OCI-LY7 (cell line): ENCODE data around the gene TMC4. TPM values are rescaled to one million over a fixed set of nuclear protein-coding genes. Genes with fewer than 3 reads are reported as not detected.

Experiments used
- BruUV-seq: library from RNA; stranded (reverse); fragments of 400-500 nt; replicated peaks from 2 replicates; lab custom pipeline; 2021; lab: Mats Ljungman, UMichigan
- CTCF ChIA-PET: fragments of 300-600 bp; sonication (Branson Sonifier 250); formaldehyde crosslinking; loops from one replicate; lab custom pipeline; 2022; ENCODE audit warnings: antibody characterized with exemption; ENCODE audit not compliant: unreplicated experiment; lab: Charles Lee
- POLR2A ChIA-PET: fragments of 300-600 bp; sonication (Branson Sonifier 250); formaldehyde crosslinking; loops from one replicate; lab custom pipeline; 2022; ENCODE audit warnings: antibody characterized with exemption; lab: Charles Lee
- DNase-seq: peaks from one replicate; pipeline ENCODE4 v3.0.0-alpha.2; 2015; ENCODE audit warnings: low spot score
- H2AFZ ChIP-seq: fragments of 200-600 bp; sonication (generic), shearing (Covaris generic); 2 replicates; pipeline ENCODE4 v1.6.1; 2014; ENCODE audit warnings: mild to moderate bottlenecking, antibody characterized with exemption, low read length, moderate library complexity
- H3K27ac ChIP-seq: fragments of 200-600 bp; sonication (generic); 2 replicates; pipeline ENCODE4 v1.5.1; 2014; ENCODE audit warnings: mixed run types, low read depth, mild to moderate bottlenecking, moderate library complexity, low read length, inconsistent platforms; ENCODE audit not compliant: poor library complexity, severe bottlenecking
- H3K36me3 ChIP-seq: fragments of 200-600 bp; sonication (generic); 2 replicates; pipeline ENCODE4 v1.6.1; 2014; ENCODE audit warnings: mild to moderate bottlenecking, antibody characterized with exemption, low read length, moderate library complexity, mixed read lengths; ENCODE audit not compliant: insufficient read depth
- H3K4me1 ChIP-seq: fragments of 200-600 bp; sonication (generic); 2 replicates; pipeline ENCODE4 v1.5.1; 2014; ENCODE audit warnings: mild to moderate bottlenecking, low read length; ENCODE audit not compliant: insufficient read depth, poor library complexity, severe bottlenecking
- H3K4me2 ChIP-seq: fragments of 200-600 bp; sonication (generic); 2 replicates; pipeline ENCODE4 v1.6.1; 2014; ENCODE audit warnings: mild to moderate bottlenecking, low read length
- H3K4me3 ChIP-seq: fragments of 200-600 bp; sonication (generic); 2 replicates; pipeline ENCODE4 v1.5.1; 2014; ENCODE audit warnings: mild to moderate bottlenecking, low read depth, low read length; ENCODE audit not compliant: poor library complexity, severe bottlenecking
- H3K79me2 ChIP-seq: fragments of 200-600 bp; sonication (generic); 2 replicates; pipeline ENCODE4 v1.6.1; 2016; ENCODE audit warnings: low read depth, mild to moderate bottlenecking, low read length, moderate library complexity, mixed read lengths; ENCODE audit not compliant: insufficient read depth
- H3K9me2 ChIP-seq: fragments of 200-600 bp; sonication (generic); 2 replicates; pipeline ENCODE4 v1.6.1; 2016; ENCODE audit warnings: mild to moderate bottlenecking, low read length, mixed read lengths; ENCODE audit not compliant: insufficient read depth
- H3K9me3 ChIP-seq: fragments of 200-600 bp; sonication (generic); 2 replicates; pipeline ENCODE4 v1.6.1; 2014; ENCODE audit warnings: mild to moderate bottlenecking, mixed run types, low read length, mixed read lengths
- H4K20me1 ChIP-seq: fragments of 200-600 bp; sonication (generic); 2 replicates; pipeline ENCODE4 v1.6.1; 2014; ENCODE audit warnings: mild to moderate bottlenecking, antibody characterized with exemption, low read length, moderate library complexity, mixed read lengths; ENCODE audit not compliant: insufficient read depth
- EZH2phosphoT487 ChIP-seq: fragments of 200-600 bp; sonication (generic); IDR thresholded peaks from 2 replicates; pipeline ENCODE4 v1.6.1; 2018; ENCODE audit warnings: low read depth, borderline replicate concordance, mild to moderate bottlenecking, mixed run types, antibody characterized with exemption, low read length, moderate library complexity, mixed read lengths
- intact Hi-C: fragments of 100-400 bp; cut with micrococcal nuclease; formaldehyde crosslinking; loops from one replicate; pipeline ENCODE4 v1.10.0; 2022; ENCODE audit not compliant: unreplicated experiment
- total RNA-seq, 2 experiments: library from RNA; depleted of rRNA in 1 of 2; stranded (reverse); fragments of >200 nt in 1 of 2; shearing (Covaris generic) in 1 of 2; gene quantifications; 2 replicates each; pipeline ENCODE4 v1.2.3, GENCODE V29; 2014 to 2022
- TF ChIP-seq, protein P1 (sequence below): fragments of 200-600 bp; sonication (generic); conservative IDR thresholded peaks from 2 replicates; pipeline ENCODE4 v1.5.1; 2014; ENCODE audit warnings: mild to moderate bottlenecking, antibody characterized with exemption, low read length, moderate library complexity, mixed read lengths

The TMC4 gene
- total RNA-seq, 2 experiments from 2014 or later = not detected

DNA sequence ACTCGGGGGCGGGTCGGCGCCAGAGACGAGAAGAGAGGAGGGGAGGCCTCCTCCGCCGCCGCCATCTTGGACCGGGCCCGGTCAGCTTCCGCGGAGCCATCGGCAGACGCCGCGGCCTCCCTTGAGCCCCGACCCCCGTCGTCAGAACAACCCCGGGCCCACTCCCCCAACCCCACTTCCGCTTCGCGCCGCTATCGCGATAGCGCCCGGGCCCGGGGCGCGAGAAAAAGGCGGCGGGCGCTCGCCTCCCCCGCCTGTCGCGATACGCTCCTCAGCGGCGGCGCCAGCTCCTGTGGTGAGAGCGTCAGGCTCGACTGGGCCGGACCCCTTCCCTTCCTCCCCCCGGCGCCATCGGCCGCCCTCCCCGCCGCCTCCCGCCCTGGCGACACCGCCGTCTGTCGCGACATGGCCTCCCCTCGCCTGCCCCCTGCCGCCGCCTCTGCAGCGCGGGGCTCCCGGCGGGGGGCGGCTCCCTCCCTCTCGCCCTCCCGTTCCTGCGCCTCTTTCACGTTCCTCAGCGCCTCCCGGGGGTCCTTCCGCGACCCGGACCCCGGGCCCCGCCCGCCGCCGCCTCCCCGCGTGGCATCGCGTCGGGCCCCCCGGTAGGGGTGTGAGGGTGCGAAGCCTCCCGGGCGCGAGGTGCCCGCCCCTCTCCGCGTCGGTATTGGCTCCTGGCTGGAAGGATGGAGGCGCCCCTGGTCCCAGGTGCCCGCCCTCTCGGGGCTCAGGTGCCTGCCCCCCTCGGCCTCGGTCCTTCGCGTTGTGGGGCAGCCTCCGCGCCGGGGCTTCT is 35.1 kb downstream of the TMC4 start, which contains the start of gene CNOT3:
Gene CNOT3 (plus strand): TSS at position 64 of the 790 bp plus-strand sequence. CDS start 5,217 bp downstream, outside the sequence.
- ChIA-PET POLR2A (interaction anchor here (0.5 to 1.2 kb wide), 7 partner anchors 18 to 1244 kb away, joined by 3 to 9 read pairs (median 5); partner anchors contain the start of genes LENG1, MBOAT7, PRPF31 and TFPT), CTCF (interaction anchor here (1.0 kb wide), 1 partner anchor 23 kb away, joined by 6 read pairs; the partner anchor contains the start of genes PRPF31 and TFPT)
- peaks cover 34% of the 10 kb centered on the region for H3K79me2 ChIP-seq
- peaks cover 21% of the 10 kb centered on the region for H3K4me1 ChIP-seq
- peak within 1 kb of the TSS; percentile 96 for H3K4me3 ChIP-seq
- intact Hi-C loops = loop anchor here (1.0 to 2.0 kb wide), 3 partner anchors 21 to 36 kb away; partner anchors contain the start of genes LENG1, NDUFA3, PRPF31 and TFPT
- H3K9me2 ChIP-seq = no peaks in the 10 kb centered on the region
- H3K27ac ChIP-seq = peak within 1 kb of the TSS; percentile 54
- BruUV-seq = no TSS peak
- TF ChIP-seq EZH2phosphoT487 = no peak
- TF ChIP-seq, protein P1, sequence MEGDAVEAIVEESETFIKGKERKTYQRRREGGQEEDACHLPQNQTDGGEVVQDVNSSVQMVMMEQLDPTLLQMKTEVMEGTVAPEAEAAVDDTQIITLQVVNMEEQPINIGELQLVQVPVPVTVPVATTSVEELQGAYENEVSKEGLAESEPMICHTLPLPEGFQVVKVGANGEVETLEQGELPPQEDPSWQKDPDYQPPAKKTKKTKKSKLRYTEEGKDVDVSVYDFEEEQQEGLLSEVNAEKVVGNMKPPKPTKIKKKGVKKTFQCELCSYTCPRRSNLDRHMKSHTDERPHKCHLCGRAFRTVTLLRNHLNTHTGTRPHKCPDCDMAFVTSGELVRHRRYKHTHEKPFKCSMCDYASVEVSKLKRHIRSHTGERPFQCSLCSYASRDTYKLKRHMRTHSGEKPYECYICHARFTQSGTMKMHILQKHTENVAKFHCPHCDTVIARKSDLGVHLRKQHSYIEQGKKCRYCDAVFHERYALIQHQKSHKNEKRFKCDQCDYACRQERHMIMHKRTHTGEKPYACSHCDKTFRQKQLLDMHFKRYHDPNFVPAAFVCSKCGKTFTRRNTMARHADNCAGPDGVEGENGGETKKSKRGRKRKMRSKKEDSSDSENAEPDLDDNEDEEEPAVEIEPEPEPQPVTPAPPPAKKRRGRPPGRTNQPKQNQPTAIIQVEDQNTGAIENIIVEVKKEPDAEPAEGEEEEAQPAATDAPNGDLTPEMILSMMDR = no peak
- peak within 1 kb of the TSS; percentile 79; the same call in 1 of the 2 replicates for H2AFZ ChIP-seq
- peaks cover 39% of the 10 kb centered on the region for H3K36me3 ChIP-seq
- peak within 1 kb of the TSS; percentile 92 for H3K4me2 ChIP-seq
- H4K20me1 ChIP-seq = no peaks in the 10 kb centered on the region; the same call in 1 of the 2 replicates
- H3K9me3 ChIP-seq = no peaks in the 10 kb centered on the region
- peak; percentile 28 for DNase-seq

DNA sequence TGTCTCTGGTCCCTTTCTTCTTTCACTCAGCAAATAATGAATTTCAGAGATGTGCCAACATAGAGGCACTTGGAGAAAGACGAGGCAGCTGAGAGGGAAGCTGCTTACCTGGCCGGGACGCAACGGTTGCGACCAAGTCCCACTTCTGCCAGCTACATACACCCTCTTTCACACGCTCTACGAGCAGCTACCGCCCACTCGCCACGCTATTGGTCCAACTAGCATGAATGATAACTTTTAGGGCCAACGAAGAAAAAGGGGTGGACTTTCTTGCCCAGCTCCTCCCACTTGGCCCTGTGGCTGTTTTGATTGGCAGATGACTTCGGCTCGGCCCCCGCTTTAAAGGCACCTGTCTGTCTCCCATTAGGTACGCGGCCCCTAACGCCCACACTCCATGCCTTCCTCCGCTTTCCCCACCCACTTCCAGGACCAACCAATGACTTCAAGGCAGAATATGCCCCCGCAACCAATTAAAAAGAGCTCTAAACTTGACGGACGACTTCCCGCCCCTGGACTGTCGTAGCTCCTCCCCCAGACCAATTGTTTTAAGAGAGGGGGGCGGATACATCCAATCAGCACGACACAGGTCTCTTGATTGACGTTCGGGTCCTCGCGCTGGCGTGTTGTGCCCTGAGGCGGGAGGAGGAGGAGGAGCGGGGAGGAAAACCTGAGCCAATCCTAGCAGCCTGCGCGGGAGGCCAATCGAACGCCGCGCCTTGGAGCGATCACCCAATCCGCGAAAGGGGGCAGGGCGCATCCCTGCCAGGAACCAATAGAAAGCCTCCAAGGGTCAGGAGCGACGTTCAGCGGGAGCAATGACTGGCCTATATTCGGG is 35.9 kb downstream of the TMC4 start:
- POLR2A ChIA-PET = interaction anchor here (0.5 to 1.2 kb wide), 6 partner anchors 19 to 52 kb away, joined by 3 to 9 read pairs (median 6); partner anchors contain the start of genes LENG1, MBOAT7, NDUFA3 and PRPF31
- peak overlapping the region; percentile 79; the same call in 1 of the 2 replicates for H2AFZ ChIP-seq
- peak overlapping the region; percentile 92 for H3K4me2 ChIP-seq
- H3K9me2 ChIP-seq = no peaks in the 10 kb centered on the region
- intact Hi-C loops = loop anchor here (1.0 to 2.0 kb wide), 3 partner anchors 22 to 35 kb away; partner anchors contain the start of genes LENG1, NDUFA3, PRPF31 and TFPT
- peaks cover 31% of the 10 kb centered on the region; the same call in 1 of the 2 replicates for H3K36me3 ChIP-seq
- peak overlapping the region; percentile 35 for H3K27ac ChIP-seq
- peak; percentile 100 for DNase-seq
- BruUV-seq = no TSS peak
- peaks cover 34% of the 10 kb centered on the region for H3K79me2 ChIP-seq
- H3K9me3 ChIP-seq = no peaks in the 10 kb centered on the region
- H4K20me1 ChIP-seq = no peaks in the 10 kb centered on the region; the same call in 1 of the 2 replicates
- CTCF ChIA-PET = interaction anchor here (0.5 to 1.0 kb wide), 4 partner anchors 22 to 52 kb away, joined by 3 to 6 read pairs (median 4); partner anchors contain the start of genes MBOAT7, PRPF31 and TFPT
- H3K4me3 ChIP-seq = peak overlapping the region; percentile 96
- peaks cover 21% of the 10 kb centered on the region for H3K4me1 ChIP-seq
- TF ChIP-seq EZH2phosphoT487 = no peak
- TF ChIP-seq, protein P1 = no peak
